Kasumi-1 (cell line): ENCODE data around the gene SSTR5.

Source experiments
- DNase-seq, 2 experiments: peaks; one replicate each; lab custom pipeline; 2025; lab: John Stamatoyannopoulos, UW

Gene SSTR5

DNA sequence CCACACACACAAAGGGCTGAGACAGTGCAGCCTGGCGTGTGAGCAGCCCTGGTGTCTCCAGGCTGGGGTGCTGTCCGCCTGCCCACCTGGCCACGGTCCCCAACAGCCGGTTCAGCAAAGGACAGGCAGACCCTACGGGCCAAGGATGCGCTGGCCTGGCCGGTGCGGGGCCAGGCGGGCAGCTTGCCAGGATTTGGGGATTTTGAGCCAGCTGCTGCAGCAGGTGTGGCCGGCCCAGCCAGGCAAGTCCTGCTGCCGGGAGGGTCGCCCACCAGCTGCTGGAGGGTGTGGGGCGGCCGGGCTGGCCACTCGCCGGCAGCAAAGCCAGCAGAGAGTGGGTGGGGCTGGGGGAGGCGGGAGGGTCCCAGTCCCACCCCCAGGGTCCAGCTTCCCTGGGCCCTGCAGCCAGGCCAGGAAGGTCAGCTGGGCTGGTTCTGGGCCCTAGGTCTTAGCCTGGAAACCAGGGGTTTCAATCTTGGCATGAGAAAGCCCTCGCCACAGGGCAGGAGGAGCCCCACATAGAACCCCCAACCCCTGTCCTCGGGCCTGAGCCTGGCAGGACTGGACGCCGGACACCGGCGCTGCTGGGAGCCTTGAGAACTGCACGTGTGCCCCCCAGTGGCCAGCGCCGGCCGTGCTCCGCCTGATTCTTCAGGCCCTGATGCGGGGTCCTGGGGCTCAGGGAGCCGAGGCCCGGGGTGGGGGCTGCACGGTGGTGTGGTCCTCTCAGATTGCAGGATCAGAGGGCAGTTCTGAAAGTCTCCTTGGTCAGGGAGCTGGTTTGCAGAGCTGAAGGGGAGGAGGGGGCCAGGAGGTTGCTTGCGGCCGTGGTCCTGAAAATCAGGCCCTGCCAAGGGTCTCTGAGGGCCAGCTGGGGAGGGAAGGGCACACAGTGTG, 17.6 kb upstream of the SSTR5 start:
- peak in 1 of 2 experiments; percentile 0 for DNase-seq

DNA sequence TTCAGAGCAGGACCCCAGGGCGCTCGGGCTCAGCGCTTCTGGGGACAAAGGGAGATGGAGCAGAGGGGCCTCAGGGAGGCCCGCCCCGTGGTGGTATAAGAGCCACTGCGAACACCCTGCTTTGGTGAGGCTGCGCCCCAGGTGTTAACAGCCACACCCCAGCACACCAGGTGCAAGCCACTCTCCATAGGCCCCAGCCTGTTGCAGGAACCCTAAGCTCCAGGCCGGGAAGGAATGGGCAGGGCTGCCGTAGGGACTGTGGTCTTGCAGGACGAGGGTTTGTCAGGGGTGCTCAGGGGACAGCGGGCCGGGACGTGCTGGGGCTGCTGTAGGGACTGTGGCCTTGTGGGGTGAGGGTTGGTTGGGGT, 17.0 kb upstream of the SSTR5 start:
- no peak for DNase-seq

DNA sequence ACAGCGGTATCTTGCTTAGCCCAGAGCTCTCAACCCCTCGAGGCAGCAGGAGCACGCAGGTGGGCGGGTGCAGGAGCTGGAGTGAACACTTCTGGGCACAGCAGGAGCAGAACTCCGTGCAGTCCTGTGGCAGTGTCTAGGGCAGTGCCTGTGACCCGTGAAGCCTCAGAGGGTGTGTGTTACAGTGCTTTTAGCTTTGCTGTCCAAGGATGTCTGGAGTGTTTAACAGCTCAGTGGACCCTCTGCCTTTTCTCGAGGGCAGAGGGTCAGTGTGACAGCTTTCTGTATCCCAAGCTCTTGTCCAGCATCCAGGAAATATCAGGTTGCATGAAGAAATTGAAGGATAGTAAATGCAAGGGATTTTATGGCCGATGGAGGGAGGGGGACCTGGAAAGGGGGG, 16.4 kb upstream of the SSTR5 start:
- DNase-seq: no peak

DNA sequence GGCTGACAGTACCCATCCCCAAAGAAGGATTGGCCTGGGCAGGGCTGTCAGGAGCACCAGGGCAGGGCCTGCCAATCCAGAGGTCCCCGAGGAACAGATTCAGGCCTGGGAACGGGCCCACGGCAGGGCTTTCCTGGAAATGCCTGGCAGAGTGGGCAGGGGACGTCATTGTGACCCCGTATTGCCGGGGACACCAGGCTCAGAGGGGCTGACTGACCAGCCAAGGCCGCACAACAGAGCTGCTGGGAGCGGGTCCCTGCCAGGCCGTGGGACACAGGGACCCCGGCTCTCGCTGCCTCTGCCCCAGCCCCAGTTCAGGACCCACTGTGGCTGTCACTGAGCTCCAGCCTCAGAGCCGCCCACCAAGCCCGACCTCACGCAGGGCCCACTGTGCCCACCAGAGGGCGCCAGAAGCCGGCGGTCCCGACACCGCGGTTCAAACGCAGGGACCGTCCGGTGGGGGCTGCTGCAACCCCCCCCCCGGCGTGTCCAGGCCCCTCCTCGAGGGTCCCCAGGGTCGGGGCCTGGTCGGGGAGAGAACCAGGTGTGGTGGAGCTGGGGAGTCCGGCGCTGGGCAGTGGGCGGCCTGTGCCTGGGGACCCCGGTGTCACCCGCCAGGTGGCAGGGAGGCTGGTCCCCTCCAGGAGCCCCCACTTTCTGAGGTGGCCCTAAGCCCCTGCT, 15.2 kb upstream of the SSTR5 start:
- peak in 1 of 2 experiments; percentile 7 for DNase-seq

DNA sequence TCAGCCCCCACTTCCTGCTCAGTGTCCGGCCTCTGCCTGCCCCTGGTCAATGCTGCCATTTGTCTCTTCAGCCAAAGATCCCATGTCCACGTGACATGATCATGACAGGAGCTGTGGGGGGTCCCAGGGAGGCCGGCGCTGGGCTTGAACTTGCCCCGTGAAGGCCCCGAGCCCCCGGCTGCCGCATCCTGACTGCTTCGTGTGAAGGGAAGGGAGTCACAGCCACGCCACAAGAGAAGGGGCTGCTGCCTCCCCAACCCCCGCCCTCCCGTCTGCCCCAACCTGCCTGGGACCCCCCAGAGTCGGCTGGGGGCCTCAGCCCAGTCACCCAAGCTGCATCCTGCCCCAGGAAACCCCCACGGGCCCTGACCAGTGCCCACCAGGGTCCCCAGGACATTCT, 14.3 kb upstream of the SSTR5 start:
- no peak for DNase-seq

DNA sequence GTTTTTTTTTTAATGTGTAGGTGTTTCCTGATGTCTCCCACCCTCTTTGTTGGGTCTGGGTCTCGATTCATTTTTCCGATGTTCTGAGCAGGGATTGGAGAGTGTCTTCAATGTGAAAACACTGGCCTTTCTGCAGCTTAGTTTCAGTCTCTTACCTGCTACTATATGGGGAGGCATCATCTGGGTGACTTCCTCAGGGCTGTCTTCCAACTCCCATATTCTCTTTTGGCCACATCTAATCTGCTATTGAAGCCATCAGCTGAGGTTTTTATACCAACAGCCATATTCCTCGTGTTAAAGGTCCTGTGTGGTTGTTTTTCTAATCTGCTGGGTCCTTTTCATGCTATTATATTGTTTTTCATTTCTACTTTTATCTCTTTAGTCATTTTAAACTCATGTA, 13.2 kb upstream of the SSTR5 start:
- DNase-seq: no peak

DNA sequence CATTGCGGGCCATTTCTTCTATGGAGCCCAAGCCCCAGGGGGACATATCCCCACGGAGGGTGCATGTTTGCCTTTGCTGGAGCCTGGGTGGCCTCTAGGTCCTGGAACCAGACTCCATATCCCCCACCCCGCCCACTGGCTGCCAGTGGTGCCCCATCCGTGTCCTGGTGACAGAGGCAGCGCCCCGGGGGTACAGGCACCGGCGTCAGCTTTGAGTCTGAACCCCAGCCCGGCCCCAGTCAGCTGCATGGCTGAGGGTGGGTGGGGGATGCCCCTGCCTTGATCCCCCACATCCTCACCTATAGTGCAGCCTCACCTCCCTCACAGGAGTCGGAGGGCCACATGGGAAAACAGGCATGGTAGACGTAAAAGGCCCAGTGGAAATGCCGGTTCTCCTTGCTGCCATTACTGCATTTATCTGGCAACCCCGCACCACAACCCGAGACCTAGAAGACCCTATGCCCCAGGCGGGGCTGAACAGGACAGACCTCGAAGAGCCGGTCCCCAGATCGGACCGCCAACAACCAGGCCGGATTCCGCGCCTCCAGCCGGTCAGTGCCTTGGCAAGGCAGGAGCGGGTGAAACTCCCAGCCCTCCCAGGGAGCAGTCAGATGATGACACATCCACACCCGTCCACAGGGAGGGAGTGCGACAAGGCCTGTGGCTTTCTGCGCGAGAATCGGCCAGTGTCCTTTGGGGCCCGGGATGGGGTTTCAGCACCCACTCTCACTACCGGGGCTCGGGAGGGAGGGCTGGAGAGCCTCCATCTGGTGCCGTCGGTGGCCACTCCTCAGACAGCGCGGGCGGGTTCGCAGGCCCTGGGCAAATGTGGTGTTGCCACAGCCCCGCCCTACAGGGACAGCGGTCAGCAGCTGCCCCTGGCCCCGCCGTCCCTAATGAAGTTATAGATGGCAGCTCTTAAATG, 11.9 kb upstream of the SSTR5 start:
- no peak for DNase-seq

DNA sequence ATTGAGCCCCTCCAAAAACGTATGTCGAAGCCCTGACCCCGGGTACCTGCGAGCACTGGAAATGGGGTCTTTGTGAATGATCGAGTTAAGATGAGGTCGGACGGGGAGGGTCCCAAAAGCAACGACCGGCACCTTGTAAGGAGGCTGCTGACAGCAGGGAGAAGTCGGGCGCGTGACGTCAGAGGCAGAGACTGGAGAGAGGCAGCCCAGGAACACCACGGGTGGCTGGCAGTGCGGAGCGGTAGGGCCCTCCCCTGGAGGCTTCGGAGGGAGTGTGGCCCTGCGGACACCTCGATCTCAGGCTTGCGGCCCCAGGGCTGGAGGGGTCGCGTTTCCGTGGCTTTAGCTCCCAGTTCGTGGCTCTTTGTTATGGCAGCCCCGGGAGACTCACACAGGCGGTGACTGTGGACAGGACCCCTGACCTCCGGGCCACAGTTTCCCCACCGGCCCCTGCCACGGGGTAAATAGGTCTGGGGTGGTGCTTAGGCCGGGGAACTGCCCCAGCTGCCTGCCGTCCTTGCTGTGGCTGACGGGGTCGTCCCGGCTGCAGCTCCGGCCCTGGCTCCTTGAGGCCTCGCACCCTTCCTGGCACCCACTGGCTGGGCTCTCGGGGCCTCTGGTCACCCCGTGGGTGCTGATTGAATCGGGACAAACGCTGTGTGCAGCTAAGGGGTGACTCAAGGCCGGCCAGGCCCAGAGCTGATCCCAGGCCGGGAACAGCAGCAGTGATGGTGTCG, 10.6 kb upstream of the SSTR5 start:
- DNase-seq: no peak

DNA sequence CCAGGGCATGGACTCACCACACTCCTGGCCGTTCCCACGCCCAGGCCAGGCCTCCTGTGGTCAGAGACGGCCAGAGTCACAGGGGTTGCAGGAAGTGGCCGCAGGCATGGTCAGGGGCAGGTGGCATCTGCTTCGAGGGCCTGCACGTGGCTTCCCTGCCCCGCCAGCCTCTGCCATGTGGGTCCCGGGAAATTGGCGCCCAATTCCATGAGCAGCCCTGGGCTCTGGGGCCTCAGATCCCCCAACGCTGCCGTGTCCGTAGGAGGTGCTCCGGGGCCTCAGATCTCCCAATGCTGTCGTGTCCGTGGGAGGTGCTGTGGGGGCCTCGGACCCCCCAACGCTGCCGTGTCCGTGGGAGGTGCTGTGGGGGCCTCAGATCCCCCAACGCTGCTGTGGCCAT, 9.7 kb upstream of the SSTR5 start:
- no peak for DNase-seq

DNA sequence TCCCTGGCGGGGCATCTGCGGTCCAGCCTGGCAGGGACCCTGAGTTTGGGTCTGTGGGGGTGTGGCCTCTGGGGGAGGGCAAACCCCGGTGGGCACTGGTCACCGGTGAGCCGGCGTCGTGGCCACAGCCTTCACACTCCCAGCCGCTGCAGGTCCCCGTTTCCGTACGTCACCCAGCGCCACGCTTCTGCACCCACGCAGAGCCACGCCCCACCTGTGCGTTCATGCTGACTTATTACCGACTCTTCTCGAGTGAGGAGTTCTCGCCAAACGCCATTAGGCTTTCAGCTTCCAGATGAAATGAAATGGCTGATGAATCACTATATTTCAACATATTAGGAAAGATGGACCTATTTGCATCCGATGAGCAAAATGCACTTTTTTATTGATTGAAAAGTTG, 8.8 kb upstream of the SSTR5 start:
- DNase-seq: no peak

DNA sequence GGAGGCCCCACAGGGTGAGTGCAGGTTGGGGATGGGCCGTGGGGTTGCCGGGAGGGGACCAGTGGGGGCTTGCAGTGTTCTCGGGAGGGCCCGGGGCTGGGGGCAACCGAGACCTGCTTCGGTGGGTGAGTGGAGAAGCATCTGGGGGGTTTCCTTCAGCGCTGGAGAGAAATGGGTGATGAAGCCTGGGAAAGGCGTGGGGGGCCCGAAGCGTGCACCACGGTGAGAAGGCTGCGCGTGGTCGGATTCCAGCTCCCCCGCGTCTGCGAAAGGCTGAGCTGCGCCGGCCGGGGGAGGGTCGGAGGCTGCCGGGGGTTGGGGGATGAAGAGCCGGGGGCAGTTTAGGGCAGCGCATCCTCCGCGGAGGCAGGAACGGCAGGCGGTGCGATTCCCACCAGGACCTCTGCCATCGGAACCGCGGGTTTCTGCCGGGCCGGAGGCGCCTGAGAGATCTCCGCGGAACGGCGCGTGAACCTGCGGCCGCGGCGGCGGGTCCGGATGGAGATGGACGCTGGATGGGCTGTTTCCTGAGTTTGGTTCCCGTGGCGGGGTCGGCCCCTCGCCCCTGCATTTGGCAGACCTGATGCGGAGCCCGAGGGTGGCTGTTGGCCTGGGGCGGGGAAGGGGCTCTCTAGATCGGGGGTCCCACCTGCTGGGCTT, 6.9 kb upstream of the SSTR5 start:
- DNase-seq: no peak

DNA sequence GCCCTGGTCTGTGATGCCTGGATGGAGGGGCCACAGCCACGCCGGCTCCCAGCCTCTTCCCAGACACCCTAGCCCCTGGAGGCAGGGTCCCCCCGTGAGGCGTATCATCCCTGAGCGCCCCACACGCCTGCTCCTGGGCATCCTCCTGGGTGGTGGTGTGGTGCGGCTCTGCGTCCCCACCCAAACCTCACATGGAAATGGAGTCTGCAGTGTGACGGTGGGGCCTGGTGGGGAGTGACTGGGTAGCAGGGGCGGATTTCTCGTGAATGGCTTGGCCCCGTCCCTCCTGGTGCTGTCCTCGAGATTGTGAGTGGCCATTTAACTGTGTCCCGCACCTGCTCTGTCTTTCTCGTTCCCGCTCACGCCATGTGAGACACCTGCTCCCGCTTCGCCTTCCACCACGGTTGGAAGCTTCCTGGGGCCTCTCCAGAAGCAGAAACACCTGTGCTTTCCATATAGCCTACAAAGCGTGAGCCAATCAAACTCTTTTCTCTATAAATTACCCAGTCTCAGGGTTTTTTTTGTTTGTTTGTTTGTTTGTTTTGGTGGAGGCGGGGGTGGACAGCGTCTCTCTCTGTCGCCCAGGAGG, 5.9 kb upstream of the SSTR5 start:
- DNase-seq: no peak

DNA sequence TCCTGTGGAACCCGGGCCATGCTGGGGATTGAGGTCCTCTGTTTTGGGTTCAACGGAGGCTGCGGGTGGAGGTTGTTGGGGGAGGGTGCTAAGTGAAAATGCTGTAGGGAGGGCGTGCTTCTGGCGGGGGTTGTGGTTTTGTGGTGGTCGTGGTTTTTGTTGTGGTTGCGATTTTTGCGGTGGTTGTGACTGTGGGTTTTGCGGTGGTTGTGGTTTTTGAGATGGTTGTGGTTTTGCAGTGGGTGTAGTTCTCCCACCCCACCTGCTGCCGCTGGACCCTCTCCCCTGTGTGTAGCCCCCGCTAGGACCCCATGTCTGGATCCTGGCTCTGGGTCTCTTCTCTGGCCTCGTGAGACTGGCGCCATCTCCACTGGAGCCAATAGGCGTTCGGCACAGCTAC, 4.9 kb upstream of the SSTR5 start:
- DNase-seq: no peak

DNA sequence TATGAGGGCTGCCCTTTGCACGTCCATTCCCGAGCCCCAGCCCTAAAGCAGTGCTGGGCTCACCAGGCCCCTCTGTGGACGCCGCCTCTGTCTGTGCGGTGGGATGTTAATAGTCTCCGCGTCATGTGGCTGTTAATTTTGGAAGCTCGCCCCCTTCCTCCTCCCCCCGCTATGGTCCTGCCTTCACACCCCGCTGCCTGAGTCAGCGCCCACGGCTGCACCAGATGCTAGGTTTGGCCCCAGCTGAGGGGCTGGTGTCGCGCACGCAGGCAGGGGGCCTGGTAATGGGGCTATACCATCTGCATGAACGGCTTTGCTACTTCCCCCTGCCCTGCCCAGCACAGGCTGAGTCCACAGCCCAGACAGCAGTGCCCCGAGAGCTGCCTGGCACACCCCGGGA, 4.1 kb upstream of the SSTR5 start:
- no peak for DNase-seq

DNA sequence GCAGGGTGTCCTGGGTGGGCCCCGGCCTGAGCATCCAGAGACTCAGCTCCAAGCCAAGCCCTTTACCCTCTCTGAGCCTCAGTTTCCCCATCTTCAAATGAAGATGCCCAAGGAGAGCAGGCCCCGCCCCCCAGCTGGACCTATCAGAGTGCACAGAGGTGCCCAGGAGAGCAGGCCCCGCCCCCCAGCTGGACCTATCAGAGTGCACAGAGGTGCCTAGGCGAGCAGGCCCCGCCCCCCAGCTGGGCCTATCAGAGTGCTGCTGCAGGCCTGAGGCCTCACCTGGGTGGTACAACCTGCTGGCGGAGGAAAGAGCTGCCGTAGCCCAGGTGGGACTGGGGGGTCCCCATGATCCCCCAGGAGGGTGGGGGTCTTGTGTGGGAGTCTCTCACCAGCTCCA, 3.4 kb upstream of the SSTR5 start:
- DNase-seq: no peak

DNA sequence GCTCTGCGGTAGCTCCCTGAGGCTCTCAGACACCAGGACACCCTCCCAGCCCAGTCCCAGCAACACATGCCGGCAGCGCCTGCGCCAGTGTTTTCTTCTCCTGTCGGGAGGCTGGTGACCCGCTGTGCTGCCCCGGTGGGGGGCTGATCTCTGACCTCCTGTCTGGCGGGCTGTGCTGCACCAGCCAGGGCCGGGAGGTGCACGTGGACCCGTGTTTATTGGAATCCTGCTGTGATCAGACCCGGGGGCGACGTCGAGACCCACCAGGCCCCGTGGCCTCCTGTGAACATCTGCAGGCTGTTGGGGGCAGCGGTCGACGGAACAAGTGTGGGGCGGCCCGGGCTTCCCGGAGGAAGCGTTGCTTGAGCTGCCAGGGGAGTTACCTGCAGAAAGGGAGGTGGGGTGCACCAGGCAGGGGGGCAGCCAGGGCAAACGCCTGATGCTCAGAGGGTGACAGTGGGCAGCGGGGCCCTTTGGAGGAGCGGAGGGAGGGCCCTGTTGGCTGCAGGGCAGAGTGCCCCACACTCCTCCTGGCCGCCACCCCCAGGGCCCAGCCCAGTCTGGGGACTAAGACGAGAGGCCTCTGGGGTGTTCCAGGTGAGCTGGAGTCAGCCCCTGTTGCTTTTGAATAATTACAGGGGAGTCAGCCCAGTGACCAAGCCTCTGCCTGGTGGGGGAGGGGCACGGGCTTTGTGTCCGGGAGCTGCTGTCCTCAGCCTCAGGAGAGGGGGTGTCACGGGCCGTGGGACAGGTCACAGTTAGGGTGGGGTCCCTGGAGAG, 2.3 kb upstream of the SSTR5 start:
- DNase-seq: no peak

DNA sequence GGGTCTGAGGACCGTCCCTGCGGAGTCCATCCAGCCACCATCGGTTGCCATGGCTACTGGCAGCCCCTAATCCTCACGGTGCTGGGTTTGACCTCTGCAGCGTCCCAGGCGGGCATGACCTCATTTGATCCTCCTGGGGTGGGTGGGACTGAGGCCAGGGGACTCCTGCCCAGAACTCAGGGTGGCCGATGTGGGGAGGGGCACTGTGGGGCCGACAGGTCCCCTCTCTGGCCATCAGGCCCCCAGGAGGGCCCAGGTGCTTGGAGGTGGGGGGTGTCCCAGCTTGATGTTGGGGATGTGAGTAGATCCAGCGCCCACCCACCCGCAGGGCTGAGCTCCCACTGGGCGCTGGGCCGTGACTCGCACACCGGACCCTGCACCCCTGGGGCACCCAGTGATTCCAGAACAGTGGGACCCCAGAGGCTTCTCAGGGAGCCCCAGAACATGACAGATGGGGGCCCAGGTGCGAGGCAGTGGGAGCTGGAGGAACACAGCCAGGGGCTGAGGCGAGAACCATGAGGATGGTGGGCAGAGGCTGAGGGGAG, 1.6 kb upstream of the SSTR5 start:
- DNase-seq: no peak

DNA sequence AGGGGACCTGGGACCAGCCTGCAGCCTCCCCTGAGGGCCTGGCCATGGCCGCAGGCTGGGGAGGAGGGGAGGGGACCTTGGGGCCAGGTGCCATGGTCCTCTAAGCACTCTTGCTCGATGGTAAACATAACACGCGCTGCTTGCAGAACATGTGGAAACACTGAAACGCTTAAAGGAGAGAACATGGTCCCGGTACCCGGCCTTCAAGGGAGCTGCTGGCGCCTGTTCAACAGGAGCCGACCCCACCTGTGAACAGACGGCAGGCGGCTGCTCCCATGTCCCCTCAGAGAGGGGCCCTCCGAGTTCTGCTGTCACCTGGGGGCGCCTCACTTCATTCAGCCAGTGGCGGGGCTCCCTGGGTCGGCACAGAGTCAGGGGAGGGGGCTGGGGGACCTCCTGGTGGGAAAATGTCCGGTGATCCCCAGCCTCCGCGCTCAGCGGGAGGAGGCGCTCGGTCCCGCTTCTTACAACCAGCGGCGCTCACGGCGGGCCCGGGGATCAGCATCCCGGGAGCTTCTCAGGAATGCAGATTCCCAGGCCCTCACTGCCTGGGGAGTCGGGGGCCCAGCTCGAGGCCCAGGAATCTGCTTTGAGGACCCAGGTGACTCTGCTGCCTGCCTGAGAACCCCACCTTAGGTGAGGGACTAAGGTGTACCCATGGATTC, 854 bp upstream of the SSTR5 start:
- no peak for DNase-seq

DNA sequence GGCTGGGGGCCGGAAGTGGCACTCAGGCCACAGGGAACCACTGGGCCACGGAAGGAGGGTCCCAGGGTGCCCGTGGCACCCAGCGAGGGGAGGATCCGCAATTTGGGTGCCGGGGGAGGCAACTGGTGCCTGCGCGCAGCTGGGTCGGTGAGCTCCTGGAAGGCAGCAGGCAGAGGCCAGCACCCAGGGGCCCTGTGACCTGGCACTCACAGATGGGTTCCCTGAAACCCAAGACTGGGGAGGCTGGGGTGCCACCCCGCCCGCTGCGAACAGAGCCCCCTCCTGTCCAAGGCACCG, 663 bp downstream of the SSTR5 start:
- no peak for DNase-seq
